Esophagus muscularis mucosa (tissue), 4 donors: ENCODE results near the gene ENTR1. TPM values are rescaled to one million over a fixed set of nuclear protein-coding genes. Genes with fewer than 3 reads are reported as not detected.

ENCODE experiments used
- DNase-seq: peaks from one replicate; pipeline ENCODE4 v3.0.0-alpha.2; 2017; ENCODE audit errors: extremely low spot score
- H3K27ac ChIP-seq, 4 donors: fragments of 200-600 bp; sonication (generic); replicated peaks in 1 of 4; 1 replicate in 3 of 4; 2 replicates in 1 of 4; pipeline ENCODE4 v1.5.1; 2016 to 2019; ENCODE audit warnings: mild to moderate bottlenecking in 1 of 4
- H3K27me3 ChIP-seq, 4 donors: fragments of 200-600 bp; sonication (generic); one replicate each; pipeline versions ENCODE4 v1.5.1 to v1.6.0; 2016 to 2019
- H3K36me3 ChIP-seq, 4 donors: fragments of 200-600 bp; sonication (generic); one replicate each; pipeline ENCODE4 v1.5.1; 2016 to 2019
- H3K4me1 ChIP-seq, 4 donors: fragments of 200-600 bp; sonication (generic); one replicate each; pipeline ENCODE4 v1.5.1; 2016 to 2019
- H3K4me3 ChIP-seq, 4 donors: fragments of 200-600 bp; sonication (generic); 1 replicate in 2 of 4; 2 replicates in 2 of 4; pipeline ENCODE4 v1.5.1; 2016 to 2019; ENCODE audit warnings: mild to moderate bottlenecking in 4 of 4, moderate library complexity in 1 of 4
- H3K9me3 ChIP-seq, 4 donors: fragments of 200-600 bp; sonication (generic); 1 replicate in 3 of 4; 2 replicates in 1 of 4; pipeline ENCODE4 v1.5.1; 2016 to 2019
- CTCF ChIP-seq, 3 experiments: fragments of 200-600 bp in 2 of 3; fragments of 450-650 bp in 1 of 3; sonication (generic) in 2 of 3; IDR thresholded peaks; one replicate each; pipeline ENCODE4 v1.5.1; 2017 to 2019; ENCODE audit warnings: antibody characterized with exemption in 3 of 3, mild to moderate bottlenecking in 2 of 3, moderate library complexity in 1 of 3
- EP300 ChIP-seq: sonication (generic); formaldehyde crosslinking; IDR thresholded peaks from one replicate; pipeline ENCODE4 v1.6.1; 2017; ENCODE audit warnings: antibody characterized with exemption
- POLR2A ChIP-seq: fragments of 450-650 bp; IDR thresholded peaks from one replicate; pipeline ENCODE4 v1.6.1; 2017; ENCODE audit warnings: antibody characterized with exemption, moderate library complexity, mild to moderate bottlenecking, low read depth
- POLR2AphosphoS5 ChIP-seq, 2 donors: sonication (generic); formaldehyde crosslinking; IDR thresholded peaks; one replicate each; pipeline ENCODE4 v1.6.1; 2017; ENCODE audit warnings: antibody characterized with exemption in 2 of 2
- WGBS: methylation state at CpG from one replicate; pipeline ENCODE4 v1.1.5; 2018; 5-methylcytosine and 5-hydroxymethylcytosine counted together
- intact Hi-C: fragments of 100-400 bp; cut with DNase I; formaldehyde crosslinking; loops from one replicate; pipeline ENCODE4 v1.15.1; 2023
- total RNA-seq, 4 donors: library from RNA; depleted of rRNA; stranded (reverse); fragments of >200 nt; gene quantifications; one replicate each; pipeline versions ENCODE4 v1.1.0 to v1.2.1, GENCODE V29; 2016

ENTR1 gene
- total RNA-seq, 4 donors from 2014 or later: 26.2 to 44.8 (median 37.6) TPM

- TF ChIP-seq POLR2A (no peak), CTCF (IDR thresholded peaks at IDR 0.05) (no peak), EP300 (no peak), POLR2AphosphoS5 (IDR thresholded peaks at IDR 0.05) (no peak)
- H3K36me3 ChIP-seq: peaks cover 19 to 93% (median 90%) of the 10 kb centered on the region in 4 donors
- DNase-seq: no peak
- 96% methylated on average over 9 of the region's 25 CpGs for WGBS
- no peak overlapping the region for H3K27ac ChIP-seq
- no peak overlapping the region for H3K4me3 ChIP-seq
- H3K27me3 ChIP-seq: no peaks in the 10 kb centered on the region
- H3K9me3 ChIP-seq: no peaks in the 10 kb centered on the region
- intact Hi-C loops: no loop called here
- no peaks in the 10 kb centered on the region for H3K4me1 ChIP-seq
Measured at GRCh38 chr9:136381966-136382513, 28.4 kb downstream of the ENTR1 start.

GRCh38 chr9:136381311-136381710 lies 29.1 kb downstream of the ENTR1 start:
- no peak overlapping the region for H3K4me3 ChIP-seq
- WGBS: 86% methylated on average over 5 of the region's 9 CpGs
- no peaks in the 10 kb centered on the region for H3K9me3 ChIP-seq
- H3K27me3 ChIP-seq: no peaks in the 10 kb centered on the region
- H3K27ac ChIP-seq: no peak overlapping the region
- DNase-seq: no peak
- H3K36me3 ChIP-seq: peaks cover 16 to 86% (median 83%) of the 10 kb centered on the region in 4 donors
- TF ChIP-seq CTCF (IDR thresholded peaks at IDR 0.05) (no peak), EP300 (no peak), POLR2AphosphoS5 (IDR thresholded peaks at IDR 0.05) (no peak), POLR2A (no peak)
- no peaks in the 10 kb centered on the region for H3K4me1 ChIP-seq
- intact Hi-C loops: no loop called here

GRCh38 chr9:136380381-136380780 lies 30.0 kb downstream of the ENTR1 start:
- DNase-seq: no peak
- H3K36me3 ChIP-seq: peaks cover 16 to 84% (median 76%) of the 10 kb centered on the region in 4 donors
- intact Hi-C loops: no loop called here
- no peak overlapping the region for H3K27ac ChIP-seq
- H3K9me3 ChIP-seq: no peaks in the 10 kb centered on the region
- TF ChIP-seq EP300 (no peak), POLR2A (no peak), CTCF (IDR thresholded peaks at IDR 0.05) (no peak), POLR2AphosphoS5 (IDR thresholded peaks at IDR 0.05) (no peak)
- H3K4me1 ChIP-seq: no peaks in the 10 kb centered on the region
- WGBS: 100% methylated on average over 2 of the region's 17 CpGs
- no peaks in the 10 kb centered on the region for H3K27me3 ChIP-seq
- no peak overlapping the region for H3K4me3 ChIP-seq

- H3K36me3 ChIP-seq: peaks cover 16 to 83% (median 71%) of the 10 kb centered on the region in 4 donors
- 94% methylated on average over 9 of the region's 11 CpGs for WGBS
Measured at GRCh38 chr9:136379891-136380290, 30.5 kb downstream of the ENTR1 start.

More at GRCh38 chr9:136379891-136380290, 30.5 kb downstream of the ENTR1 start:
- Histone ChIP-seq H3K4me1 (no peaks in the 10 kb centered on the region), H3K27ac (no peak overlapping the region), H3K27me3 (no peaks in the 10 kb centered on the region), H3K4me3 (no peak overlapping the region), H3K9me3 (no peaks in the 10 kb centered on the region)
- no peak for TF ChIP-seq CTCF (IDR thresholded peaks at IDR 0.05)
- TF ChIP-seq POLR2A: no peak
- no peak for TF ChIP-seq POLR2AphosphoS5 (IDR thresholded peaks at IDR 0.05)
- no peak for TF ChIP-seq EP300
- intact Hi-C loops: no loop called here
- no peak for DNase-seq
